Lower leg skin (tissue), 3 donors: Measurements from ENCODE around the gene PDLIM1.

Source experiments
- POLR2A ChIP-seq, 2 donors: fragments of 450-650 bp; IDR thresholded peaks; one replicate each; pipeline ENCODE4 v1.6.1; 2016 to 2017; ENCODE audit warnings: antibody characterized with exemption in 2 of 2, mild to moderate bottlenecking in 1 of 2, moderate library complexity in 1 of 2
- TF ChIP-seq, protein P1 (sequence below), 3 donors: fragments of 450-650 bp; IDR thresholded peaks; one replicate each; pipeline ENCODE4 v1.5.1; 2016; ENCODE audit warnings: antibody characterized with exemption in 3 of 3, mild to moderate bottlenecking in 3 of 3, moderate library complexity in 2 of 3

DNA sequence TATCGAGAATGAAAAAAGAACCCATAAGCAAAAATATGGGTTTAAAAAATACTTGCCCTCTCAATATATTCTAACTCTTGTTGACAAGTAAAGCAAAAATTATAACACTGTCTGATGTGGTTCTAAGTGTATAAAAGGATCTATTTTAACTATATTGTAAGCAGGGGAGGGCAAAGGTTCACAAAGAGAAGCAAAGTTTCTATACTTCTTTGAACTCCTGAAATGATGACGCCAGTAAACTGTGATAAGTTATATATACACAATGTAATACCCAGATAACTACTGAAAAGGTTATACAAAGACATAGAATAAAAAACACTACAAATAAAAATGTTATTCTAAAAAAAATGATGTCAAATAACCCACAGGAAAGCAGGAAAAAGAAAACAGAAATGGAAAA lies 37.1 kb downstream of the PDLIM1 start:
- TF ChIP-seq, protein P1, sequence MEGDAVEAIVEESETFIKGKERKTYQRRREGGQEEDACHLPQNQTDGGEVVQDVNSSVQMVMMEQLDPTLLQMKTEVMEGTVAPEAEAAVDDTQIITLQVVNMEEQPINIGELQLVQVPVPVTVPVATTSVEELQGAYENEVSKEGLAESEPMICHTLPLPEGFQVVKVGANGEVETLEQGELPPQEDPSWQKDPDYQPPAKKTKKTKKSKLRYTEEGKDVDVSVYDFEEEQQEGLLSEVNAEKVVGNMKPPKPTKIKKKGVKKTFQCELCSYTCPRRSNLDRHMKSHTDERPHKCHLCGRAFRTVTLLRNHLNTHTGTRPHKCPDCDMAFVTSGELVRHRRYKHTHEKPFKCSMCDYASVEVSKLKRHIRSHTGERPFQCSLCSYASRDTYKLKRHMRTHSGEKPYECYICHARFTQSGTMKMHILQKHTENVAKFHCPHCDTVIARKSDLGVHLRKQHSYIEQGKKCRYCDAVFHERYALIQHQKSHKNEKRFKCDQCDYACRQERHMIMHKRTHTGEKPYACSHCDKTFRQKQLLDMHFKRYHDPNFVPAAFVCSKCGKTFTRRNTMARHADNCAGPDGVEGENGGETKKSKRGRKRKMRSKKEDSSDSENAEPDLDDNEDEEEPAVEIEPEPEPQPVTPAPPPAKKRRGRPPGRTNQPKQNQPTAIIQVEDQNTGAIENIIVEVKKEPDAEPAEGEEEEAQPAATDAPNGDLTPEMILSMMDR (IDR thresholded peaks at IDR 0.05), result no peak
- TF ChIP-seq POLR2A (IDR thresholded peaks at IDR 0.05), result no peak
